Stomach (tissue), 4 donors: ENCODE measurements around the gene TNPO3.

Experiments used
- POLR2A ChIP-seq, 4 donors: fragments of 450-650 bp; IDR thresholded peaks; one replicate each; pipeline ENCODE4 v1.6.1; 2016; ENCODE audit warnings: antibody characterized with exemption in 4 of 4, control low read depth in 2 of 4, mild to moderate bottlenecking in 1 of 4, moderate library complexity in 1 of 4
- TF ChIP-seq, protein P1 (sequence below), 7 experiments: fragments of 450-650 bp in 4 of 7; fragments of 200-600 bp in 3 of 7; sonication (generic) in 3 of 7; IDR thresholded peaks; one replicate each; pipeline ENCODE4 v1.5.1; 2016 to 2019; ENCODE audit warnings: antibody characterized with exemption in 7 of 7, control low read depth in 2 of 7, mild to moderate bottlenecking in 1 of 7

DNA sequence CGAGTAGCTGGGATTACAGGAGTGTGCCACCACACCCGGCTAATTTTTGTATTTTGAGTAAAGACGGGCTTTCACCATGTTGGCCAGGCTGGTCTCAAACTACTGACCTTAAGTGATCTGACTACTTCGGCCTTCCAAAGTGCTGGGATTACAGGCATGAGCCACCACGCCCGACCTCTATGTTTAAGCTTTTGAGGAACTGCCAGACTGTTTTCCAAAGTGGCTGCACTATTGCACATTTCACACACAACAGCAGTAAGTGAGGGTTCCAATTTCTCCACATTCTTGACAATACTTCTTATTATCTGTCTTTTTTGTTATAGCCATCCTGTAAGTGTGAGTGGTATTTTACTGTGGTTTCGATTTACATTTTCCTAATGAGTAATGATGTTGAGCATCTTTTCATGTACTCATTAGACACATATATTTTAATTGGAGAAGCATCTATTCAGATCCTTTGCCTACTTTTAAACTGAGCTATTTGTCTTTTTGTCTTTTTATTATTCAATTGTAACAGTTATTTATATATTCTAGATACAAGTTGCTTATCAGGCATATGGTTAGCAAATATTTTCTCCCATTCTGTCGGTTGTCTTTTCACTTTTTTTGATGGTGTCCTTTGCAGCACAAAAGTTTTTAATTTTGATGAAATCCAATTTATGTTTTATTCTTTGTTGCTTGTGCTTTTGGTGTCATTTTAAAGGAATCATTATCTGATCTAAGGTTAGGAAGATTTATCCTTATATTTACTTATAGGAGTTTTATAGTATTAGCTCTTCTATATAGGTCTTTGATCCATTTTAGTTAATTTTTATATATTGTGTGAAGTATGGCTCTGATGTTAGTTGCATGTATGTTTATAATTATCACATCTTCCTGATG lies 130.0 kb downstream of the TNPO3 start:
- TF ChIP-seq, protein P1, sequence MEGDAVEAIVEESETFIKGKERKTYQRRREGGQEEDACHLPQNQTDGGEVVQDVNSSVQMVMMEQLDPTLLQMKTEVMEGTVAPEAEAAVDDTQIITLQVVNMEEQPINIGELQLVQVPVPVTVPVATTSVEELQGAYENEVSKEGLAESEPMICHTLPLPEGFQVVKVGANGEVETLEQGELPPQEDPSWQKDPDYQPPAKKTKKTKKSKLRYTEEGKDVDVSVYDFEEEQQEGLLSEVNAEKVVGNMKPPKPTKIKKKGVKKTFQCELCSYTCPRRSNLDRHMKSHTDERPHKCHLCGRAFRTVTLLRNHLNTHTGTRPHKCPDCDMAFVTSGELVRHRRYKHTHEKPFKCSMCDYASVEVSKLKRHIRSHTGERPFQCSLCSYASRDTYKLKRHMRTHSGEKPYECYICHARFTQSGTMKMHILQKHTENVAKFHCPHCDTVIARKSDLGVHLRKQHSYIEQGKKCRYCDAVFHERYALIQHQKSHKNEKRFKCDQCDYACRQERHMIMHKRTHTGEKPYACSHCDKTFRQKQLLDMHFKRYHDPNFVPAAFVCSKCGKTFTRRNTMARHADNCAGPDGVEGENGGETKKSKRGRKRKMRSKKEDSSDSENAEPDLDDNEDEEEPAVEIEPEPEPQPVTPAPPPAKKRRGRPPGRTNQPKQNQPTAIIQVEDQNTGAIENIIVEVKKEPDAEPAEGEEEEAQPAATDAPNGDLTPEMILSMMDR (IDR thresholded peaks at IDR 0.05) = no peak
- TF ChIP-seq POLR2A (IDR thresholded peaks at IDR 0.05) = no peak
